ENCODE results near the gene PLAAT2.

DNA sequence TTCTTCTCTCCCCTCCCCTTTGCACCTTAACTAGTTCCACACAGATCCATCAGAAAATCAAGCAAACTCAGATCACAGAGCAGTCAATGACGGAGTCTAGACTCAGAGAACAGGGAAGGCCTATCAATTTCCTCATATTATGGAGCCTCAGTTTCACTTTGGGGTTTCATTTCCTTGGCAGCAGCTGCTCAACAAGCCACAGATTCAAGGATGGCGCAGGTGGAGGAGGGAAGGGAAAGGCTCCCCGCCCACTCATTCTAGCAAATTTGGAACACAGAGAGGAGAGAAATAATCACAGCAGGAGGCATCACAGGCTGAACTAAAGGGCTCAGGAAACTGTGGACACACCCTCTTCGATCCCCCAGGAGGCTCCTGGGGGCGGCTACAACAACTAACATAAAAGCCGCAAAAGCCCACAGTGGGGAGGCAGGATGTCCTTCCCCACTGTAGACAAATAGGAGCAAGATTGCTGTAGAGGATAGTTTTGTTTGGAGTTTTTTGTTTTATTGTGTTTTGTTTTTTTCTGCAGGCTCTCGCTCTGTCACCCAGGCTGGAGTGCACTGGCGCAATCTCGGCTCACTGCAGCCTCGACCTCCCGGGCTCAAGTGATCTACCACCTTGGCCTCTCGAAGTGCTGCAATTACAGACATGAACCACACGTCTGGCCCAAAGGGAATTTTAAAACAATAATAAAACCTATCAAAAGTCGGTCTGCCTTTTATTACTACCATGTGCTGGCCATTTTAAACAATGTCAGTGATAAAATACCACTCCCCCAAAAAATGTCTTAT lies 47.6 kb upstream of the PLAAT2 start:
- TF ChIP-seq, protein P1, sequence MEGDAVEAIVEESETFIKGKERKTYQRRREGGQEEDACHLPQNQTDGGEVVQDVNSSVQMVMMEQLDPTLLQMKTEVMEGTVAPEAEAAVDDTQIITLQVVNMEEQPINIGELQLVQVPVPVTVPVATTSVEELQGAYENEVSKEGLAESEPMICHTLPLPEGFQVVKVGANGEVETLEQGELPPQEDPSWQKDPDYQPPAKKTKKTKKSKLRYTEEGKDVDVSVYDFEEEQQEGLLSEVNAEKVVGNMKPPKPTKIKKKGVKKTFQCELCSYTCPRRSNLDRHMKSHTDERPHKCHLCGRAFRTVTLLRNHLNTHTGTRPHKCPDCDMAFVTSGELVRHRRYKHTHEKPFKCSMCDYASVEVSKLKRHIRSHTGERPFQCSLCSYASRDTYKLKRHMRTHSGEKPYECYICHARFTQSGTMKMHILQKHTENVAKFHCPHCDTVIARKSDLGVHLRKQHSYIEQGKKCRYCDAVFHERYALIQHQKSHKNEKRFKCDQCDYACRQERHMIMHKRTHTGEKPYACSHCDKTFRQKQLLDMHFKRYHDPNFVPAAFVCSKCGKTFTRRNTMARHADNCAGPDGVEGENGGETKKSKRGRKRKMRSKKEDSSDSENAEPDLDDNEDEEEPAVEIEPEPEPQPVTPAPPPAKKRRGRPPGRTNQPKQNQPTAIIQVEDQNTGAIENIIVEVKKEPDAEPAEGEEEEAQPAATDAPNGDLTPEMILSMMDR (conservative IDR thresholded peaks at IDR 0.05): no peak
- TF ChIP-seq EZH2 (IDR thresholded peaks at IDR 0.05; ENCODE audit: low read depth): no peak
